Gastroesophageal sphincter (tissue), 3 donors: ENCODE measurements around the gene L3MBTL4.

Experiments
- CTCF ChIP-seq, 4 experiments: fragments of 200-600 bp in 2 of 4; fragments of 450-650 bp in 2 of 4; sonication (generic) in 1 of 4; IDR thresholded peaks; one replicate each; pipeline ENCODE4 v1.5.1; 2017 to 2019; ENCODE audit warnings: antibody characterized with exemption in 4 of 4, mild to moderate bottlenecking in 2 of 4, moderate library complexity in 2 of 4
- POLR2A ChIP-seq, 2 donors: fragments of 450-650 bp; IDR thresholded peaks; one replicate each; pipeline ENCODE4 v1.6.1; 2017; ENCODE audit warnings: antibody characterized with exemption in 2 of 2, mild to moderate bottlenecking in 2 of 2, moderate library complexity in 1 of 2
- POLR2AphosphoS5 ChIP-seq: sonication (generic); formaldehyde crosslinking; IDR thresholded peaks from one replicate; pipeline ENCODE4 v1.6.1; 2017; ENCODE audit warnings: antibody characterized with exemption

DNA sequence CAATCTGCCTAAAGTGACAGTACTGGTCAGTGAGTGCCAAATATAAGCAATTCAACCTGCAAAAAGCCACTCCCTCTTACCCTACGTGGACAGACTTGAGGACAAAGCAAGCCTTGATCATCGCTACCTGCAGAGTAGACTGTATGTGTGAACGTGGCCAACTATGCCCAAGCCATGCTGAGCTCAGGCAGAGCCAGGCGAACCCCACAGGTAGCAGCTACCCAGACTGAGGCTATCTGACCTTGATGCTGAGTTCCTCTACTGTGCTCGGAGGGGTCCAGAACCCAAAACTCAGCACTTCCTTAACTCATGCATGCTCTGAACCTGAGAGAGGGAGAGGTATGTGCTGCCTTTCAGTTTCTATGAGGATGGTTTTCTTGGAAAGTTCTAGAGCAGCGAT is 455.9 kb downstream of the L3MBTL4 start:
- no peak for TF ChIP-seq CTCF (IDR thresholded peaks at IDR 0.05)
- TF ChIP-seq POLR2A (IDR thresholded peaks at IDR 0.05) = no peak
- no peak for TF ChIP-seq POLR2AphosphoS5
